Stimulated activated CD8-positive, alpha-beta memory T cell treated with anti-CD3 and anti-CD28 coated beads, Interleukin-2, amount 100 ng/mL, for 48 hours (primary cell): ENCODE data around the gene KATNB1.
"Not testable (repeated sequence)": the region's sequence is repeated elsewhere in the genome, so short reads cannot be mapped to it uniquely, and the experiment has no call there.

Experiments used
- DNase-seq, 2 donors: peaks; one replicate each; pipeline ENCODE4 v3.0.0-alpha.2; 2020; ENCODE audit warnings: low read depth in 2 of 2

The KATNB1 gene

DNA sequence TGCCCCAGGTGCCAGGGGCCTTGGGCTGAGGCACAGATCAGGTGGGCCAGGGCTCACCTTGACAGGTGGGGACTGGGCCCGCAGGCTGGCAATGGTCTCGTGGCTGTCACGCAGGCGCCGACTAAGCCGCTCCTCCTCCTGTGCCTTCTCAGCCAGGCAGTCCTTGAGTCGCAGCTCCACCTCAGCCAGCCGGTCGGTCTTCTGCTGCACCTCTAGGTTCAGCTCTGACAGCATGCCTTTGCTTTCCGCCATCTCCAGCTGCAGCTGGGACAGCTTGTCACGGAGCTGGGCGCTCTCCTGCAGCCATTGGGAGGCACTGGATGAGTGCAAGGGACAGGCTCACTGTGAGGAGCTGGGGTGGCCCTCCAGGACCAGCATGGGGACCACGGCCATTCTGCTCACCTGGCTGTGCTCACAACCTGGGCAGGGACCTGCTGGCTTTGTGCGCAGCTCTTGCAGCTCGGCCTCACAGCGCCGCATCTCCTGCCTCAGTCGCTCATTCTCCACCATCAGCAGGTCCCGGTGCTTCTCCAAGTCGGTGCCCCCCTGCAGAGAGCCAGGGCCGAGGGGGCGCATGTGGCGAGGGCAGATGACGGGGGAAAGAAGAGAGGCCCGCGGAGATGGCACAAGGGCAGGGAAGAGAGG lies 35.7 kb downstream of the KATNB1 start:
- no peak for DNase-seq

GRCh38 chr16:57773019-57773418 lies 37.4 kb downstream of the KATNB1 start:
- no peak for DNase-seq

- no peak for DNase-seq
These were observed 38.2 kb downstream of the KATNB1 start for GRCh38 chr16:57773655-57774295.

DNA sequence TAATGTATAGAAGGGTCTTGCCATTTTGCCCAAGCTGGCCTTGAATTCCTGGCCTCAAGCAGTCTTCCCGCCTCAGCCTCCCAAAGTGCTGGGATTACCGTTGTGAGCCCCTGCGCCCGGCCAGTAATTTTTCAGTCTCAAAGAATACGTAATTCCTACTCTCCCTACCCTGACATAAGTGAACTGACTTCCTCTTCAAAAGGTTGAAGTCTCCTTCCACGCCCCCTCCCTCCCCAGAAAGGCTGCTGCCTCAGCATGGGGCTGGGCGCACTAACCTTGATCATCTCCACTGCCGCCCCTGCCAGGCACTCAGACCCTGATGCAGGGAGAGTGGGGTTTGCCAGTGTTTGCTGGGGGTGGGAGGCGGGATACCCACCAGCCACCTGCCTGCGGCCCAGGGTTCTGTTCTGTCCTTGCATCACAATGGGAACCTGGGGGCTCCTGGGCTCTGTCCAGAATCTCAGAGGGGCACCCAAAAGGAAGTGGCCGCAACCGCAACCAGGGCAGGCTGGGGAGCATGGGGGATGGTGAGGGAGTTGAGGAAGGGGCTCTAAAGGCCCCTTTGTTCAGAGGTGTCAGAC lies 39.2 kb downstream of the KATNB1 start:
- DNase-seq = no peak

GRCh38 chr16:57775661-57776469 lies 40.3 kb downstream of the KATNB1 start:
- DNase-seq = no peak

DNA sequence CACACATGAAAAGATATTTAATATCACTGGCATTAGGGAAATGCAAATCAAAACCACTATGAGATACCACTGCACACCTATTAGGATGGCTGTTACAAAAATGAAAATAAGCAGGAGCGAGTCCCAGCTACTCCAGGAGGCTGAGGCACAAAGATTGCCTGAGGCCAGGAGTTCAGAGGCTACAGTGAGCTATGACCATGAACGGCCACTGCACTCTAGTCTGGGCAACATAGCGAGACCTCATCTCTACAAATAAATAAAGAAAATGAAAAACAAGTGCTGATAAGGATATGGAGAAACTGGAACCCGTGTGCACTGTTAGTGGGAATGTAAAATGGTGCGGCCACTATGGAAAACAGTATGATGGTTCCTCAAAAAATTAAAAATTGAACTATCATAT lies 43.1 kb downstream of the KATNB1 start:
- no peak for DNase-seq

DNA sequence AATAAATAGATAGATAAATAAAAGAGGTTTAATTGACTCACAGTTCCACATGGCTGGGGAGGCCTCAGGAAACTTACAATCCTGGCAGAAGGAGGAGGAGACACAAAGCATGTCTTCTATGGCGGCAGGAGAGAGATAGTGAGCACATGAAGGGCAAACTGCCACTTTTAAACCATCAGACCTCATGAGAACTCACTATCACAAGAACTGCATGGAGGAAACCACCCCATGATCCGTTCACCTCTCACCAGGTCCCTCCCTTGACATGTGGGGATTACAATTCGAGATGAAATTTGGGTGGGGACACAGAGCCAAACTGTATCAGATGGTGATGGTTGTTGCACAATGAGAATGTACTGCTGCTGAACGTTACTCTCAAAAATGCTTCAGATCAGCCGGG lies 44.3 kb downstream of the KATNB1 start:
- DNase-seq = not testable (repeated sequence)

- no peak for DNase-seq
These were observed 45.8 kb downstream of the KATNB1 start for GRCh38 chr16:57781349-57781740.

- no peak for DNase-seq
These were observed 46.4 kb downstream of the KATNB1 start for GRCh38 chr16:57781741-57782606.

- DNase-seq = not testable (repeated sequence)
These were observed 47.1 kb downstream of the KATNB1 start for GRCh38 chr16:57782607-57783055.

DNA sequence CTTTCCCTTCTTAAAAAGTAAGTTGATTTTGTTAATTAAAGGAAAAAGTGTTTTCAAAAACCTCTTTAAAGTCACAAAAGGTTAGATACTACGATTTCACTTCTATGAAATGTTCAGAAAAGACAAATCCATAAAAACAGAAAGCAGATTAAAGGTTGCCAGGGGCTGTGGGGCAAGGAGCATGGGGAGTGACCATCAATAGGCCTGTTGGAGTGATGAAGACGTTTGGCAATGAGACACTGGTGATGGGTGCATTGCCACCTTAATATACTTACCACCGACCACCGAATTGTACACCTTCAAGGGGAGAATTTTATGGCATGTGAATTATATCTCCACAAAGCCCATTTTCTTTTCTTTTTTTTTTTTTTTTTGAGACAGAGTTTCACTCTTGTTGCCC lies 47.5 kb downstream of the KATNB1 start:
- DNase-seq = no peak

DNA sequence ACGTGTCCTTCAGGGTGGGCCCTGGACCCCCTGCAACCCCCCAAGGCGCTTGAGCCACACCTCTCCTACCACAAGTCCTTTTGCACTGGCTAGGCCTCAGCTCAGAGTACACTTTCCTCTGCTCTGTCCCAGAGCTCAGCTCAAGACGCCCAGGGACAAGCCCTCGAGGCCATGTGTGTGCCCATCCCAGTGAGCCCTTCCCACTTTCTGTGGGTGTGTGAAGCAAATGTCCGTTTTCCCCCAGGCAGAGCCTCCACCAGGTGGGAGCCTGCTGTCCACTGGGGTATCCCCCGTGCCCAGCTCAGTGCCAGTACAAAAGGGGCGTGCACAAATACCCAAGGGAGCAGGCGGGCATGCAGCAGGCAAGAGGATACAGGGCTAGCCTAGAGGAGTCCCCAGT lies 48.3 kb downstream of the KATNB1 start:
- no peak for DNase-seq

DNA sequence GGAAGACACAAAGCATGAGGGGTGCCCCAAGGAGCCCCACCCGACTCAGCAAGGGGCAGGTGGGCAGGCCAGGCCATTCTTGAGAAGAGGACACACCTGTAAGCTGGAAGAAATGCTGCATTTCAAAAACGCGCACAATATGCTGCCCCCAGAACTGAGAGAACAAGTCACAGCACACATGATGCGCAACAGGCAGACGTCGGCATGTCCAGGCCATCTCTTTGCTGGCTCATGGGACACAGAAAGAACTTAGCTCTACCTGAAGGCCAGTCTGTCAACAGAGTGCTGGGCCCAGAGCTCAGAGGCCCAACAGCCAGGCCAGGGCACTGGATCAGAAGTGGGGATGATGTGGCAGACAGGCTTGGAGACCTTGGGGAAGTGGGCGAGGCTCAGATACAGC lies 48.8 kb downstream of the KATNB1 start:
- no peak for DNase-seq

GRCh38 chr16:57785385-57785784 lies 49.8 kb downstream of the KATNB1 start:
- DNase-seq = no peak

DNA sequence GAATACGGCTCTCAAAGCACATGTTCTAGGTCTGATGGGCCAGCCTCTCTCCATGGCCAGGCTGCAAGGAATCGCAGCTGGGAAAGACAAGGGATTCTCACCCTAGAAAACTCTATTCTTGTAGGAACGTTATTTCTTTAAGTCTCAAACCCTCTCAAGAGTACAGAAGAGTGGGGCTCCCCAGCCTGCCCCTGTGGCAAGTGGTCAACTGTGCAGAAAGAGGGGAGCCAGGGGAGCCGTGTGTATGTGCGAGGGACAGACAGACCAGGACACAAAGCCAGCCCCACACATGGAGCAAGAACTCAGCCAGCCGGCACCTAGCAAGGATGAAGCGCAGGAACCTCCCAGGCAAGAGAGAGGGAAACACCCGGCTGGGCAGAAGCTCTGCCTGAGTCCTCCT lies 50.4 kb downstream of the KATNB1 start:
- DNase-seq = no peak

GRCh38 chr16:57786632-57787518 lies 51.3 kb downstream of the KATNB1 start:
- DNase-seq = no peak

- no peak for DNase-seq
These were observed 51.9 kb downstream of the KATNB1 start for GRCh38 chr16:57787519-57787905.

DNA sequence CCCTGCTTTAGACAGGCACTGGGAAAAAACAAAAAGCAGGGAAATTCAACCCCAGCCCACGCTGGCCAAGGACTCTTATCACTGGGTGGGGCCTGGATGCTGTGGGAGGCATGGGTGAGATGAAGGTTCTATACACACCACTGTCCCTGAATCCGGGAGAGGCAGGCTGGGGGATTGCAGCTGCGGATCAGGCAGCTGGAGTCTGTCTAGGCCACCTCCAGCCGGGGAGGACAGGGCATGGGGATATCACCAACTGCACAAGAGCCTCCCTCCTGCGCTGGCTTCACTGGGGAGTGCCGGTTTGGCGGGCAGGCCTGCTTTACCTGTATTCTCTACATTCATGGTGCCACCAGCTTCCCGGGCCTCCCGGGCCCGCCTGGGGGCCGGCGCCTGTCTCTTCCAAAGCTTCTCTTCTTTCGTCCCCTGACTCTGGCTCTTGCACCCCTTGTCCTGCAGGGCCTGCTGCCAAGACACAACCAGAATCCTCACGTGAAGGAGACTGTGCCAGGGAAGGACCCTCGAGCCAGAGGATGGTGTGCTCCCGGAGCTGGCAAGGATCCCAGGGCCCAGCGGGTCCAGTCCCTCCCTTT lies 52.8 kb downstream of the KATNB1 start:
- no peak for DNase-seq

DNA sequence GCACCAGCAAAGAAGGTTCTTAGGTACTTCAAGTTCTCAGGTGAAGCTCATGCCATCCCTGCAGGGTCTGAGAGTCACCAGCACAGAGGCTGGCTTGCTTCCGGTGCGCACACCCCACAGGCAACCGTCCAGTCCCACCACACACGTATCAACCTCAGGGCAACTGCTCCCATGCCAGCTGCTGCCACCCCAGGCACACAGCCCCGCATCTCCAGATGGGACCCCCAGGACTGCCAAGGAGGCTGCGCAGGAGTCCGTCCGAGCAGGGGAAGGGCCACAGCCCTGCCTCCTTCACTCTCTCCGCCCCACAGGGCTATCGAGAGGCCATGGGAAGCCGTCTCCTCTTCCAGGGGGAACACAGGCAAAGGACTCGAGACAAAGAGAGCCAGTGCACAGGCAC lies 53.4 kb downstream of the KATNB1 start:
- DNase-seq = no peak
